Cardiac muscle cell (in vitro differentiated cells and primary cell): ENCODE measurements around the gene KLHL3. TPM values are rescaled to one million over a fixed set of nuclear protein-coding genes. Genes with fewer than 3 reads are reported as not detected.

ENCODE experiments used
- DNase-seq, 2 donors: peaks; one replicate each; pipeline versions ENCODE4 v3.0.0 to v3.0.0-alpha.2; 2010 to 2017; ENCODE audit warnings: low read depth in 1 of 2, low spot score in 1 of 2
- H3K27ac ChIP-seq: fragments of 200-600 bp; sonication (generic); 2 replicates; pipeline ENCODE4 v1.5.1; 2016
- H3K27me3 ChIP-seq: fragments of 200-600 bp; sonication (generic); 2 replicates; pipeline ENCODE4 v1.6.0; 2016; ENCODE audit warnings: control low read depth
- H3K36me3 ChIP-seq: fragments of 200-600 bp; sonication (generic); 2 replicates; pipeline ENCODE4 v1.5.1; 2016; ENCODE audit warnings: control low read depth
- H3K4me1 ChIP-seq: fragments of 200-600 bp; sonication (generic); 2 replicates; pipeline ENCODE4 v1.8.1; 2017; ENCODE audit warnings: low read depth, mild to moderate bottlenecking, mixed run types
- H3K4me3 ChIP-seq: fragments of 200-600 bp; sonication (generic); 2 replicates; pipeline ENCODE4 v1.5.1; 2016; ENCODE audit warnings: mild to moderate bottlenecking
- H3K9me3 ChIP-seq: fragments of 200-600 bp; sonication (generic); 2 replicates; pipeline ENCODE4 v1.5.1; 2017; ENCODE audit warnings: low read depth, mild to moderate bottlenecking, control low read depth
- polyA plus RNA-seq: library from polyadenylated mRNA; unstranded; fragments of >200 nt; fragmentation: Nextera tagmentation; extraction: Ambion mirVana; gene quantifications from 2 replicates; pipeline ENCODE4 v1.2.1, GENCODE V29; 2016
- total RNA-seq: library from RNA; depleted of rRNA; stranded (reverse); fragments of >200 nt; gene quantifications from 2 replicates; pipeline ENCODE4 v1.2.3, GENCODE V29; 2016
- TF ChIP-seq, protein P1 (sequence below): IDR thresholded peaks from 2 replicates; pipeline ENCODE4 v1.5.1; 2012; ENCODE audit warnings: low read depth, mild to moderate bottlenecking, low read length

KLHL3 gene
- total and polyA plus RNA-seq, 2 experiments from 2014 or later = 11.4 to 16.8 TPM

GRCh38 chr5:137696481-137696880, 39.4 kb downstream of the KLHL3 start:
- Histone ChIP-seq H3K9me3 (no peaks in the 10 kb centered on the region), H3K27ac (no peak overlapping the region), H3K4me3 (no peak overlapping the region), H3K4me1 (no peaks in the 10 kb centered on the region), H3K27me3 (no peaks in the 10 kb centered on the region), H3K36me3 (no peaks in the 10 kb centered on the region)
- peak in 1 of 2 donors; percentile 24 for DNase-seq
- TF ChIP-seq, protein P1, sequence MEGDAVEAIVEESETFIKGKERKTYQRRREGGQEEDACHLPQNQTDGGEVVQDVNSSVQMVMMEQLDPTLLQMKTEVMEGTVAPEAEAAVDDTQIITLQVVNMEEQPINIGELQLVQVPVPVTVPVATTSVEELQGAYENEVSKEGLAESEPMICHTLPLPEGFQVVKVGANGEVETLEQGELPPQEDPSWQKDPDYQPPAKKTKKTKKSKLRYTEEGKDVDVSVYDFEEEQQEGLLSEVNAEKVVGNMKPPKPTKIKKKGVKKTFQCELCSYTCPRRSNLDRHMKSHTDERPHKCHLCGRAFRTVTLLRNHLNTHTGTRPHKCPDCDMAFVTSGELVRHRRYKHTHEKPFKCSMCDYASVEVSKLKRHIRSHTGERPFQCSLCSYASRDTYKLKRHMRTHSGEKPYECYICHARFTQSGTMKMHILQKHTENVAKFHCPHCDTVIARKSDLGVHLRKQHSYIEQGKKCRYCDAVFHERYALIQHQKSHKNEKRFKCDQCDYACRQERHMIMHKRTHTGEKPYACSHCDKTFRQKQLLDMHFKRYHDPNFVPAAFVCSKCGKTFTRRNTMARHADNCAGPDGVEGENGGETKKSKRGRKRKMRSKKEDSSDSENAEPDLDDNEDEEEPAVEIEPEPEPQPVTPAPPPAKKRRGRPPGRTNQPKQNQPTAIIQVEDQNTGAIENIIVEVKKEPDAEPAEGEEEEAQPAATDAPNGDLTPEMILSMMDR = no peak

DNA sequence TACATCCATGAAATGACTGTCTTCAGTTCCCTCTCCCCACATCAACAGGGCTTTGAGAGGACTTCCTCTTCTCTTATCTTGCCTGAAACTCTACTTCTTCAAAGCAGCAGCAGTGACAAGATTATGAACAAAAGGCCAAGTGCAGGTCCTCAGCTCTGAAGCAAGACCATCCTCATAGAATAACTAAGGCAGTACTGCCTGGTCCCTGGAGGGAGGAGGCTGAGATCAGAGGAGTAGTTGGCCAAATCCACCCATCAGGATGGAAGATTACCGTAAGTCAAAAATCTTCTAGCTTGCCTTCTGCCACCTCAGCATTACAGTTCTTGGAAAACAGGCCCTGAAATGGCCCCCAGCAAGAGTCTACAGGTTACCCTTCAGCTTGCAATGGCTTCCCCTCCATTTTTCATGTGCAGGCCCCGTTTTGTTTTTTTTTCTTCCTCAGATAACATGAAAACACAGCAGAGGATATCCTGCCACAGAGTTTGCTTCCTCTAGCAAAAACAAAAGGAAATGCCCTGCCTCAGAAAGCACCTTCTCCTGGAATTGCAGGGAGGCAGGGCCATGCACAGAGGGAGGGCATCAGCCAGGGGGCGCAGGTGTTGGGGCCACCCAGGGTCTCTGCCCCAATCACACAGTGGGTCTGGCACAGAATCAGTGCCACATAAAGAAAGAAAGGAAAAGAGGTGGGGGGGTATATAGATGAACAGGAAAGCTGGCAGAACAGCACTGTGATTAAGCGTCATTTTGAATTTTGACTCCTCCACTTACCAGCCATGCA, 40.0 kb downstream of the KLHL3 start:
- Histone ChIP-seq H3K27me3 (no peaks in the 10 kb centered on the region), H3K36me3 (no peaks in the 10 kb centered on the region), H3K4me3 (no peak overlapping the region), H3K27ac (no peak overlapping the region), H3K9me3 (no peaks in the 10 kb centered on the region), H3K4me1 (no peaks in the 10 kb centered on the region)
- peak in 1 of 2 donors; percentile 8 for DNase-seq
- TF ChIP-seq, protein P1 = no peak

GRCh38 chr5:137693951-137694721, 41.8 kb downstream of the KLHL3 start:
- H3K27me3 ChIP-seq = no peaks in the 10 kb centered on the region
- no peaks in the 10 kb centered on the region for H3K4me1 ChIP-seq
- H3K27ac ChIP-seq = no peak overlapping the region
- TF ChIP-seq, protein P1 = no peak
- no peaks in the 10 kb centered on the region for H3K36me3 ChIP-seq
- no peaks in the 10 kb centered on the region for H3K9me3 ChIP-seq
- no peak overlapping the region for H3K4me3 ChIP-seq
- no peak for DNase-seq

- H3K9me3 ChIP-seq = no peaks in the 10 kb centered on the region
- no peaks in the 10 kb centered on the region for H3K36me3 ChIP-seq
- no peaks in the 10 kb centered on the region for H3K4me1 ChIP-seq
- DNase-seq = no peak
- H3K27me3 ChIP-seq = no peaks in the 10 kb centered on the region
- no peak overlapping the region for H3K27ac ChIP-seq
- TF ChIP-seq, protein P1 = no peak
- H3K4me3 ChIP-seq = no peak overlapping the region
Measured at GRCh38 chr5:137693307-137693950, 42.5 kb downstream of the KLHL3 start.

DNA sequence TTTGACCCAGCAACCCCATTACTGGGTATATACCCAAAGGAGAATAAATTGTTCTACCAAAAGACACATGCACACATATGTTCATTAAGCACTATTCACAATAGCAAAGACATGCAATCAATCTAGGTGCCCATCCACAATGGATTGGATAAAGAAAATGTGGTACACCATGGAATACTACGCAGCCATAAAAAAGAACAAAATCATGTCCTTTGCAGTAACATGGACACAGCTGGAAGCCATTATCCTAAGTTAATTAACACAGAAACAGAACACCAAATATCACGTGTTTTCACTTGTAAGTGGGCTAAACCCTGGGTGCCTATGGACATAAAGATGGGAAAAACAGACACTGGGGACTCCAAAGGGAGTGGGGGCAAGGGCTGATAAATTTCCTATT, 46.6 kb downstream of the KLHL3 start:
- H3K27ac ChIP-seq = no peak overlapping the region
- H3K4me1 ChIP-seq = no peaks in the 10 kb centered on the region
- DNase-seq = no peak
- no peaks in the 10 kb centered on the region for H3K36me3 ChIP-seq
- H3K4me3 ChIP-seq = no peak overlapping the region
- H3K27me3 ChIP-seq = no peaks in the 10 kb centered on the region
- H3K9me3 ChIP-seq = no peaks in the 10 kb centered on the region
- TF ChIP-seq, protein P1 = no peak
